Inflammatory macrophage treated with lipopolysaccharide for 4 hours (primary cell): ENCODE results near the gene PAX7.

Source experiments
- DNase-seq: peaks from one replicate; pipeline ENCODE4 v3.0.0-alpha.2; 2020

Gene PAX7

GRCh38 chr1:18619467-18619835, 11.2 kb upstream of the PAX7 start:
- no peak for DNase-seq

GRCh38 chr1:18628511-18628910, 2.1 kb upstream of the PAX7 start:
- no peak for DNase-seq

GRCh38 chr1:18629659-18630510, 761 bp upstream of the PAX7 start:
- DNase-seq, result no peak

- DNase-seq, result no peak
Measured at GRCh38 chr1:18631496-18632217, 1.0 kb downstream of the PAX7 start.

- no peak for DNase-seq
Measured at GRCh38 chr1:18632218-18632588, 1.6 kb downstream of the PAX7 start.

GRCh38 chr1:18632783-18633421, 2.3 kb downstream of the PAX7 start:
- DNase-seq, result no peak

GRCh38 chr1:18633422-18634155, 2.9 kb downstream of the PAX7 start:
- DNase-seq, result no peak

GRCh38 chr1:18634276-18634675, 3.6 kb downstream of the PAX7 start:
- no peak for DNase-seq

- DNase-seq, result no peak
Measured at GRCh38 chr1:18635070-18635577, 4.5 kb downstream of the PAX7 start.

GRCh38 chr1:18635891-18636595, 5.4 kb downstream of the PAX7 start:
- no peak for DNase-seq

GRCh38 chr1:18636596-18637508, 6.2 kb downstream of the PAX7 start:
- DNase-seq, result no peak

GRCh38 chr1:18637511-18637960, 6.9 kb downstream of the PAX7 start:
- no peak for DNase-seq

GRCh38 chr1:18637962-18638834, 7.6 kb downstream of the PAX7 start:
- DNase-seq, result no peak

- DNase-seq, result no peak
Measured at GRCh38 chr1:18638835-18639364, 8.3 kb downstream of the PAX7 start.

- DNase-seq, result no peak
Measured at GRCh38 chr1:18639368-18640055, 8.9 kb downstream of the PAX7 start.

- no peak for DNase-seq
Measured at GRCh38 chr1:18640228-18641004, 9.8 kb downstream of the PAX7 start.

- DNase-seq, result no peak
Measured at GRCh38 chr1:18641005-18641941, 10.6 kb downstream of the PAX7 start.
